Measurements from ENCODE around the gene AMN. TPM values are rescaled to one million over a fixed set of nuclear protein-coding genes. Genes with fewer than 3 reads are reported as not detected.
A peak's percentile ranks its signal among the peaks of the same experiment; 100 is the strongest.
"Not testable (repeated sequence)": the region's sequence is repeated elsewhere in the genome, so short reads cannot be mapped to it uniquely, and the experiment has no call there.

AMN gene
- total RNA-seq: 10 to 100 TPM in 2 of 5 donors, 1 to 10 TPM in 3; 5.2 to 15.0 (median 8.4) TPM
- 1.8 TPM for total RNA-seq (2013)
- total RNA-seq: 0.85 to 15.2 (median 5.7) reads per million in 29 experiments

DNA sequence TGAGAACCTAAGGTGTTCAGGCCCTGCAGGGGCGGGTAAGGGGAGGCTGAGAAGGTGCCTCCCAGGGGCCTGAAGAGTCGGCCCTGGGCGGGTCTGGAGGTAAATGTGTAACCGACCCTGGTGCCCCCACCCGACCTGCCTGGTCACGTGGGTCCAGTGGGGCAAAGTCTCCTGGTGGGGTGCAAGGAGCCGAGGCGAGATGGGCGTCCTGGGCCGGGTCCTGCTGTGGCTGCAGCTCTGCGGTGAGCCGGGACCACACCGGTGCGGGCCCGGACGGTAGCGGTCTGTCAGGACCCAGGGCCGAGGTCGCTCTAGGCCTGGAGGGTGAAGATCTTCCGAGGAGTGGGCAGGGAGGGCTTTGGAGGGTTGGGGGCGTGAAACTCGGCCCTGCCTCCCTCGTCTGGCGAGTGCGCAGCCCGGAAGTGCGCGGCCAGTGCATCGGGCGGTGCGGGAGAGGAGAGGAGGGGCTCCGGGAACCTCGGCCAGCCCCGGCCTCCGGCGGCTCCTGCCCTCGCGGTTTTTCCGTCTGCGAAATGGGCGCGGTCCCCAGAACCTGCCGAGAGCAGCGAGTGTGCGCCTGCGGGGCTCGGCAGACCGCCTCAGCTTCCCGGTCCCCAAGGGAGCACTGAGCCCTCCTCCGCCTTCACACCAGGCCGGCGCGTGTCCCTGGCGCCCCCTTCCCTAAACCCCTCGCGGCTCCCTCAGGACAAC lies at the start of gene AMN:
TSS of gene AMN (plus strand) at position 174 of the 711 bp plus-strand sequence. CDS start at position 200, 26 bp downstream.
- CTCF ChIA-PET: no interaction called here
- peak within 1 kb of the TSS; percentile 43 to 72 (median 66) for H3K4me3 Mint-ChIP-seq
- Histone ChIP-seq H3K27ac (ENCODE audit: low read length) (no peak within 1 kb of the TSS), H3K4me1 (ENCODE audit: control insufficient read depth in 1 of 2, extremely low read depth in 1 of 2, insufficient read depth in 2 of 2, low read length in 2 of 2) (peaks cover 0 to 35% of the 10 kb centered on the region in 2 experiments), H3K4me3 (ENCODE audit: control insufficient read depth in 1 of 2, extremely low read depth in 1 of 2, low read length in 1 of 2) (peak within 1 kb of the TSS in 1 of 2 donors; percentile 34), H3K27me3 (replicated peaks in 1 of 2; ENCODE audit: control insufficient read depth in 2 of 2, extremely low read depth in 1 of 2, insufficient read depth in 2 of 2, low read length in 1 of 2) (peaks cover 2 to 51% of the 10 kb centered on the region in 2 experiments), H3K9me3 (no peaks in the 10 kb centered on the region), H3K36me3 (ENCODE audit: control insufficient read depth in 2 of 2, extremely low read depth in 1 of 2, insufficient read depth in 1 of 2, low read length in 1 of 2) (no peaks in the 10 kb centered on the region)
- peaks cover 7 to 19% of the 10 kb centered on the region in 2 donors for H3K27me3 Mint-ChIP-seq
- no peaks in the 10 kb centered on the region for H3K36me3 Mint-ChIP-seq
- DNase-seq (no peak), ATAC-seq (replicated peaks in 1 of 4) (peak in 2 of 4 experiments; percentile 25 to 28)
- POLR2A ChIA-PET: no interaction called here
- H3K4me1 Mint-ChIP-seq: peaks cover 16 to 21% (median 18%) of the 10 kb centered on the region in 3 donors
- 10% methylated on average over 54 of the region's 56 CpGs for WGBS (ENCODE audit: insufficient coverage)
- no peak within 1 kb of the TSS for H3K27ac Mint-ChIP-seq
- H3K9me3 Mint-ChIP-seq: no peaks in the 10 kb centered on the region

DNA sequence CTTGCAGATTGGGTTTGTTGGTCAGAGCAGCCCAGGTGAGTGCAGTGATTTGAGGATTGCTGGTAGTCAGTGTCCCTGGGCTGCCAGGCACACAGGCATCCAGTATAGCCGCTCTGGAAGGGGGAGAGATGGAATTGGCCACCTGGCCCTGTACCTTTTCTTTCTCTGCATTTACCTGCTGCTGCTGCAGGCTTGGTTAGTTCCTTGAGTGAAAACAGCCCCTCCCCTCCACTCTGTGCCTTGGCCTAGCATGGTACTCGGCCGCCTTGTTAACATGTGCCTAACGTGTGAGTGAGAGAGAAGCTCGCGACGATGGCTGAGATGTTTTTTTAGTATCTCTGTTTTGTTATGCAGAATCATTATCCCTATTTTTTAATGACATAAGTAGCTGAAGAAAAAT lies 49.3 kb upstream of the AMN start:
- no CpG with 5 or more reads among the region's 7 CpGs for WGBS (ENCODE audit: insufficient coverage)
- peaks cover 14% of the 10 kb centered on the region for H3K36me3 Mint-ChIP-seq
- H3K4me1 Mint-ChIP-seq: peaks cover 4 to 8% (median 6%) of the 10 kb centered on the region in 3 donors
- H3K27ac Mint-ChIP-seq: no peak overlapping the region
- no peaks in the 10 kb centered on the region for H3K9me3 ChIP-seq
- CTCF ChIA-PET: interaction anchor here in 1 of 2 donors (0.6 kb wide), 1 partner anchor 208 kb away, joined by 3 read pairs; no protein-coding TSS in a partner anchor
- H3K9me3 Mint-ChIP-seq: no peaks in the 10 kb centered on the region
- no peaks in the 10 kb centered on the region for H3K27me3 ChIP-seq (replicated peaks in 1 of 2; ENCODE audit: control insufficient read depth in 2 of 2, extremely low read depth in 1 of 2, insufficient read depth in 2 of 2, low read length in 1 of 2)
- H3K27me3 Mint-ChIP-seq: no peaks in the 10 kb centered on the region
- peaks cover 0 to 18% of the 10 kb centered on the region in 2 experiments for H3K4me1 ChIP-seq (ENCODE audit: control insufficient read depth in 1 of 2, extremely low read depth in 1 of 2, insufficient read depth in 2 of 2, low read length in 2 of 2)
- H3K4me3 Mint-ChIP-seq: no peak overlapping the region
- no peak overlapping the region for H3K27ac ChIP-seq (ENCODE audit: low read length)
- no peak overlapping the region for H3K4me3 ChIP-seq (ENCODE audit: control insufficient read depth in 1 of 2, extremely low read depth in 1 of 2, low read length in 1 of 2)
- ATAC-seq (replicated peaks in 1 of 4) (no peak), DNase-seq (no peak)
- peaks cover 22 to 79% of the 10 kb centered on the region in 2 donors for H3K36me3 ChIP-seq (ENCODE audit: control insufficient read depth in 2 of 2, extremely low read depth in 1 of 2, insufficient read depth in 1 of 2, low read length in 1 of 2)
- POLR2A ChIA-PET: no interaction called here

DNA sequence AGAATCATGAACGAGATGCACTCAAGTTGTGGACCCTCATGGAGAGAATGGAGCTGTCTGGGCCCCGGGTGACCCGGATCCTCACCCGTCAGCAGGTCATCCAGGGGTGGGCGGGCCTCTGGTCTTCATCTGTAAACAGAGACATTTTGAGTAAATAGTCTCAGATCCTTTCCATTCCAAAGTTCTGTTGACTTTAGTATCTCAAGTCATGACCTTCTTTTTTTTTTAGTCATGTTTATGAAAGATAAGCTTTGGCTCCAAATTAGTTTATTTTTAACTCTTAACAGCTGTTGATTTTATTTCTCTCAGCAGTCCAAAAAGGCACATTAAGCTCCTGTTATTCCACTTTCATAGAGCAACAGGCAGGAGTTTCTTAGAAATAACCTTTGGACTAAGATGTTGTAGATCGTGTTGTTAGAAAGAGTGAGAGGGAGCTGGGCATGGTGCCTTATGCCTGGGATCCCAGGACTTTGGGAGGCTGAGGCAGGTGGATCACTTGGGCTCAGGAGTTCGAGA lies 48.9 kb upstream of the AMN start:
- no peak overlapping the region for H3K27ac ChIP-seq (ENCODE audit: low read length)
- ATAC-seq (replicated peaks in 1 of 4): no peak

GRCh38 chr14:102875652-102876051 lies 46.8 kb upstream of the AMN start:
- POLR2A ChIA-PET: interaction anchor here in 1 of 2 donors (0.6 kb wide), 1 partner anchor 8 kb away, joined by 5 read pairs; no protein-coding TSS in a partner anchor
- 100% methylated on average over 2 of the region's 2 CpGs for WGBS (ENCODE audit: insufficient coverage)

More for the DNA sequence above, 48.9 kb upstream of the AMN start:
- no peaks in the 10 kb centered on the region for H3K9me3 ChIP-seq
- DNase-seq: no peak
- Mint-ChIP-seq H3K9me3 (no peaks in the 10 kb centered on the region), H3K27me3 (no peaks in the 10 kb centered on the region), H3K36me3 (peaks cover 14% of the 10 kb centered on the region), H3K4me1 (peaks cover 4 to 8% (median 6%) of the 10 kb centered on the region in 3 donors), H3K4me3 (no peak overlapping the region), H3K27ac (no peak overlapping the region)
- H3K4me1 ChIP-seq (ENCODE audit: control insufficient read depth in 1 of 2, extremely low read depth in 1 of 2, insufficient read depth in 2 of 2, low read length in 2 of 2): peaks cover 0 to 18% of the 10 kb centered on the region in 2 experiments
- H3K4me3 ChIP-seq (ENCODE audit: control insufficient read depth in 1 of 2, extremely low read depth in 1 of 2, low read length in 1 of 2): no peak overlapping the region
- ChIA-PET CTCF (interaction anchor here in 1 of 2 donors (0.6 kb wide), 1 partner anchor 207 kb away, joined by 3 read pairs; no protein-coding TSS in a partner anchor), POLR2A (no interaction called here)
- H3K27me3 ChIP-seq (replicated peaks in 1 of 2; ENCODE audit: control insufficient read depth in 2 of 2, extremely low read depth in 1 of 2, insufficient read depth in 2 of 2, low read length in 1 of 2): no peaks in the 10 kb centered on the region
- peaks cover 21 to 83% of the 10 kb centered on the region in 2 donors for H3K36me3 ChIP-seq (ENCODE audit: control insufficient read depth in 2 of 2, extremely low read depth in 1 of 2, insufficient read depth in 1 of 2, low read length in 1 of 2)
- 100% methylated on average over 1 of the region's 7 CpGs for WGBS (ENCODE audit: insufficient coverage)

DNA sequence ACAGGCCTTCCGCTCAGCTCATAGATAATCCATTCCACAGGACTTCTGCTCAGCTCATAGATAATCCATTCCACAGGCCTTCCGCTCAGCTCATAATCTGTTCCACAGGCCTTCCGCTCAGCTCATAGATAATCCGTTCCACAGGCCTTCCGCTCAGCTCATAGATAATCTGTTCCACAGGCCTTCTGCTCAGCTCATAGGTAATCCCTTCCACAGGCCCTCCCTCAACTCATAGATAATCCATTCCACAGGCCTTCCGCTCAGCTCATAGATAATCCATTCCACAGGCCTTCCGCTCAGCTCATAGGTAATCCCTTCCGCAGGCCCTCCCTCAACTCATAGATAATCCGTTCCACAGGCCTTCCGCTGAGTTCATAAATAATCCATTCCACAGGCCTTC lies 45.0 kb upstream of the AMN start:
- H3K27me3 Mint-ChIP-seq; H3K27ac Mint-ChIP-seq; H3K4me1 ChIP-seq (ENCODE audit: control insufficient read depth in 1 of 2, extremely low read depth in 1 of 2, insufficient read depth in 2 of 2, low read length in 2 of 2); H3K9me3 Mint-ChIP-seq; H3K4me3 ChIP-seq (ENCODE audit: control insufficient read depth in 1 of 2, extremely low read depth in 1 of 2, low read length in 1 of 2); H3K27ac ChIP-seq (ENCODE audit: low read length); H3K9me3 ChIP-seq; DNase-seq; H3K4me3 Mint-ChIP-seq; H3K4me1 Mint-ChIP-seq; ATAC-seq (replicated peaks in 1 of 4); H3K27me3 ChIP-seq (replicated peaks in 1 of 2; ENCODE audit: control insufficient read depth in 2 of 2, extremely low read depth in 1 of 2, insufficient read depth in 2 of 2, low read length in 1 of 2): not testable (repeated sequence)
- CTCF ChIA-PET: interaction anchor here in 1 of 2 donors (0.6 kb wide), 1 partner anchor 181 kb away, joined by 7 read pairs; no protein-coding TSS in a partner anchor
- peaks cover 14 to 71% of the 10 kb centered on the region in 2 donors for H3K36me3 ChIP-seq (ENCODE audit: control insufficient read depth in 2 of 2, extremely low read depth in 1 of 2, insufficient read depth in 1 of 2, low read length in 1 of 2)
- H3K36me3 Mint-ChIP-seq: peaks cover 10% of the 10 kb centered on the region
- POLR2A ChIA-PET: interaction anchor here in 1 of 2 donors (0.7 kb wide), 1 partner anchor 21 kb away, joined by 6 read pairs; no protein-coding TSS in a partner anchor
- 95% methylated on average over 8 of the region's 10 CpGs for WGBS (ENCODE audit: insufficient coverage)

More at GRCh38 chr14:102875652-102876051, 46.8 kb upstream of the AMN start:
- no peak for DNase-seq
- no peak overlapping the region for H3K4me3 ChIP-seq (ENCODE audit: control insufficient read depth in 1 of 2, extremely low read depth in 1 of 2, low read length in 1 of 2)
- H3K27me3 ChIP-seq (replicated peaks in 1 of 2; ENCODE audit: control insufficient read depth in 2 of 2, extremely low read depth in 1 of 2, insufficient read depth in 2 of 2, low read length in 1 of 2): no peaks in the 10 kb centered on the region
- Mint-ChIP-seq H3K4me3 (no peak overlapping the region), H3K9me3 (no peaks in the 10 kb centered on the region), H3K36me3 (peaks cover 17% of the 10 kb centered on the region), H3K4me1 (peaks cover 2 to 8% (median 2%) of the 10 kb centered on the region in 3 donors), H3K27me3 (no peaks in the 10 kb centered on the region), H3K27ac (peak overlapping the region in 1 of 2 donors; percentile 39)
- no peaks in the 10 kb centered on the region for H3K9me3 ChIP-seq
- ATAC-seq (replicated peaks in 1 of 4): no peak
- no peak overlapping the region for H3K27ac ChIP-seq (ENCODE audit: low read length)
- peaks cover 0 to 18% of the 10 kb centered on the region in 2 experiments for H3K4me1 ChIP-seq (ENCODE audit: control insufficient read depth in 1 of 2, extremely low read depth in 1 of 2, insufficient read depth in 2 of 2, low read length in 2 of 2)
- CTCF ChIA-PET: no interaction called here
- H3K36me3 ChIP-seq (ENCODE audit: control insufficient read depth in 2 of 2, extremely low read depth in 1 of 2, insufficient read depth in 1 of 2, low read length in 1 of 2): peaks cover 19 to 84% of the 10 kb centered on the region in 2 donors

DNA sequence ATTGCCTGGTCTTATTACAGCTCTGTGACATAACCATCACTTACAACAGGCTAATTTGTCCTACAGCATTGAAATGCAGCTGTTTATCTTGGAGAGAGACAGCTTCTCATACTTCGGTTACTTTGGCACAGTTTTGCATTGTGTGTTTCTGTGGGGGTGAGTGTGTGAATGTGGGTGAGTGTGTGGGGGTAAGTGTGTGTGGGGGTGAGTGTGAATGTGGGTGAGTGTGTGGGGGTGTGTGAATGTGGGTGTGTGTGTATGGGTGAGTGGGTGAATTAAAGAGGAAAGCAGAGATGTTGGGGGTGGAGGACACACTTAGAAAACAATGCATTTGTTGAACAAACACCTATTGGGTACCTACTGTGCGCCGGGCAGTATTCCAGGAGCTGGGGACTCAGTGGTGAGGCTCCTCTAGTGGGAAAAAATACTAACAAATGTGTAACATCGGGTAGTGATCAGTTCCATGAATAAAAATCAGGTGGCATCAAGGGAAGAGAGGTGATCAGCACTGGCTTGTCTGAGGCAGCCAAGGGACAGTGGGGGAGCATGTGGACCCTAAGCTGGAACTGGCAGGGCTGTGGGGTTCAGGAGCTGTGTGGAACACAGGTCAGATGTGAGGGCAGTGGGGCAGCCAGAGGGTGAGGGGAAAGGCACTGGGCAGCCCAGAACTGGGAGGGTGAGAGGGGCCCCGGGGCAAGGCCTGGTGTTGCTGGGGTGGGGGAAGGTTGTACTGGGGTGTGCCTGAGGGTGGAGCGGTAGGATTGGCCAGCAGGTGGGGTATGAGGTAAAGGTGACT lies 44.1 kb upstream of the AMN start:
- Histone ChIP-seq H3K27me3 (replicated peaks in 1 of 2; ENCODE audit: control insufficient read depth in 2 of 2, extremely low read depth in 1 of 2, insufficient read depth in 2 of 2, low read length in 1 of 2) (no peaks in the 10 kb centered on the region), H3K36me3 (ENCODE audit: control insufficient read depth in 2 of 2, extremely low read depth in 1 of 2, insufficient read depth in 1 of 2, low read length in 1 of 2) (peaks cover 14 to 71% of the 10 kb centered on the region in 2 donors), H3K27ac (ENCODE audit: low read length) (no peak overlapping the region), H3K4me3 (ENCODE audit: control insufficient read depth in 1 of 2, extremely low read depth in 1 of 2, low read length in 1 of 2) (no peak overlapping the region), H3K9me3 (no peaks in the 10 kb centered on the region), H3K4me1 (ENCODE audit: control insufficient read depth in 1 of 2, extremely low read depth in 1 of 2, insufficient read depth in 2 of 2, low read length in 2 of 2) (no peaks in the 10 kb centered on the region)
- H3K4me1 Mint-ChIP-seq: no peaks in the 10 kb centered on the region
- H3K4me3 Mint-ChIP-seq: no peak overlapping the region
- ATAC-seq (replicated peaks in 1 of 4) (no peak), DNase-seq (no peak)
- H3K27me3 Mint-ChIP-seq: no peaks in the 10 kb centered on the region
- POLR2A ChIA-PET: no interaction called here
- 87% methylated on average over 6 of the region's 6 CpGs for WGBS (ENCODE audit: insufficient coverage)
- CTCF ChIA-PET: no interaction called here
- no peaks in the 10 kb centered on the region for H3K9me3 Mint-ChIP-seq
- peaks cover 16% of the 10 kb centered on the region for H3K36me3 Mint-ChIP-seq
- H3K27ac Mint-ChIP-seq: no peak overlapping the region

Data from T-cell (primary cell).